HG03095 (cell line): Measurements from ENCODE around the gene PAPOLG.
"Not testable (repeated sequence)": the region's sequence is repeated elsewhere in the genome, so short reads cannot be mapped to it uniquely, and the experiment has no call there.

Source experiments
- ATAC-seq: cut with Tn5 transposase; IDR thresholded peaks from one replicate; pipeline ENCODE4 v1.9.1; 2021; ENCODE audit warnings: moderate library complexity; ENCODE audit not compliant: unreplicated experiment

Gene PAPOLG

GRCh38 chr2:60821587-60822302 is 65.7 kb downstream of the PAPOLG start:
- no peak for ATAC-seq

DNA sequence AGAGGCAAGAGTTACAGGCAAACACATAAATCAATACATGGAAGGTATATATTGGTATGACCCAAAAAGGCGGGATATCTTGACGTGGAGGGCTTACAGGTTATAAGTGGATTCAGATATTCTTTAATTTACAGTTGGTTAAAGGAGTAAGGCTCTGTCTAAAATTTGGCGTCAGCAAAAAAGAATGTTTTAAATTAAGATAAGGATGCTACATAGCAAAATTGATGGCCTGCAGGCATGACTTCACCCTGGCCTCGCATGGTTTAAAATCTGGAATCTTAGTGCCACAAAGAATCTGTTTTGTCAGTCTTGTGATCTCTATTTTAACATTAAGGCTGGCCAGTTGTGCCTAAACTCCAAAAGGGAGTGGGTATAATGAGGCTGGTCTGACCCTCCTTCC is 66.9 kb downstream of the PAPOLG start:
- no peak for ATAC-seq

GRCh38 chr2:60823694-60824305 is 67.7 kb downstream of the PAPOLG start:
- no peak for ATAC-seq

- no peak for ATAC-seq
These were observed 69.6 kb downstream of the PAPOLG start for GRCh38 chr2:60825666-60826065.

- no peak for ATAC-seq
These were observed 70.0 kb downstream of the PAPOLG start for GRCh38 chr2:60826111-60826510.

GRCh38 chr2:60826860-60827259 is 70.8 kb downstream of the PAPOLG start:
- not testable (repeated sequence) for ATAC-seq

DNA sequence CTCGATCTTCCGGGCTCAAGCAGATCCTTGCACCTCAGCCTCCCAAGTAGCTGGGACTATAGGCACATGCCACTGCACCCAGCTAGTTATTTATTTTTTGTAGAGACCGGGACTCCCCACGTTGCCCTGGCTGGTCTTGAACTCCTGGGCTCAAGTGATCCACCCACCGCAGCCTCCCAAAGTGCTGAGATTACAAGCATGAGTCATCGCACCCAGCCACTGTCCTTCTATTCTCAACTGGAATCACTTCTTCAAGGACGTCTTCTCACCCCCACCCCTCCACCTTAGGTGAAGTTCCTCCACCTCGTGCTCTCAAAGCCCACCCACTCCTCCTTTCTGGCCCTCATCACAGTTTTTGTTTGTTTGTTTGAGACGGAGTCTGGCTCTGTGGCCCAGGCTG is 71.3 kb downstream of the PAPOLG start:
- no peak for ATAC-seq

GRCh38 chr2:60830991-60831390 is 74.9 kb downstream of the PAPOLG start:
- ATAC-seq: no peak

DNA sequence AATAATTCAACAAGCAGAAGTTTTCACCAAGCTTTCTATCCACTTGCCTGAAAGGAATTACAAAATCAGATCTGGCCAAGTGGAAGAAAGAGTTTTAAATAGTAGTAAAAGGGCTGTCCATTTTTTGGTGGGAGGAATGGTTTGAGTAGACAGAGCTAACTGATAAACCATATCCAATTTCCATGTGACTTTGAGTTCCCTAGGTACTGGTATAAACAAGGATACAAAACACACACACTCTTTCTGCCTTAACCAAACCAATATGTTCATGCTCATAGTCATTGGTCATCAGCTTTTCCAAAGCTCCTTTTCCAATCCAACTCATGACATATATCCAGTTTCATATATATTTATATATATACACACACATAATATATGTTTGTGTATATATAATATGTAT is 75.9 kb downstream of the PAPOLG start:
- no peak for ATAC-seq

DNA sequence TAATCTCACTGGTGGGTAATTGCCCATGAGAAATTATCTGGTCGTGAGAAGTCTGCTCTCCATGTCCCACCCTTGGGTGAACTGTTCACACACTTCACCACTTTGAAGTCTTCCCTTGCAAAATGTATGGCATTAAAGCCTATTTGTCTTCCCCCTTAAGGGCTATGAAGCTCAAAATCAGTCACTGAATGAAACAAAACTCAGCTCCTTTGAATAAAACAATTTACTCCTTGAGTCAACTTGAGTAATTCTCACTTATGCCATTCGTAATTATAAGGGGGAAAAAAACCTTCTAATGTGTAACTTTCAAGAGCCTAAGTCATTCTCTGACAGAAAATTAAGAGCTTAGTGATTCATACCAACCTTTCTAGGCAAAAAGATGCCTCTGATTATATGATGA is 76.6 kb downstream of the PAPOLG start:
- ATAC-seq: no peak

GRCh38 chr2:60834270-60834717 is 78.2 kb downstream of the PAPOLG start:
- ATAC-seq: peak; percentile 27

DNA sequence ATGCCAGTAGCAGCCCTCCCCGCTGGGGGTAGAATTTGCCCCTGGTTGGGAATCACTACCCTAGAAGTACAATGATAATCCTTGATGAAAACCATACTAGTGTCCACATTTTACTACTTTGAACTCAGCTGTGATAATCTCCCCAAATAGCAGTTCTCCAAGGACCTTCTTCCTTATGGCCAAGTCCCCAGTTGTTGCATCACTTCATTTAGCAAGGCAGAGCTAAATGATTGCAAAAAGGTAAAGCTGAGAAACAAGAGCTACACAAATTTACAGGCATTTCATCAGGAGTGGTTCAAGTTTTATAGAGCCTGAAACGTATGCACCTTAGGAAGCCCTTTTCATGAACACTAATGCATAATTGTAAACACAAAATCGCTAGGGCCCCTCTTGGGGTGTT is 80.4 kb downstream of the PAPOLG start:
- no peak for ATAC-seq

DNA sequence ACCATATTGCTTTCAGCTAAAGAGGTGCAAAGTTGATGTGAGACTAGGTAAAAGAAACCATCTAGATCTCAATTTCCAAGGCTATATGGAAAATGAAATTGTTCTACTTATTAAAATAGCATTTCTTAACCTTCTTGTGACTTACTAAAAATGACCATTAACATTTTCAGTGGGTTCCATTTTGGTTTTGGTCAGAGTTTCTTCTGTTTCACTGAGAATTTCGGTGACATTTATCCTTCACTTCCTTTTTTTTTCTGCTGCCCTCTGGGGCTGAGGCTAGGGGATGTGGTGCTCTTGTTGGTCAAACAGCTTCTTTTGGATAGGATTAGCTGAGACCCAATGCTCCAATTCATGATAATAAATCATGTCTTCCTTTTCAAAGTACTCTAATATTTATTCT is 81.1 kb downstream of the PAPOLG start:
- peak; percentile 23 for ATAC-seq

- ATAC-seq: no peak
These were observed 82.4 kb downstream of the PAPOLG start for GRCh38 chr2:60838481-60838880.

- peak; percentile 42 for ATAC-seq
These were observed 83.2 kb downstream of the PAPOLG start for GRCh38 chr2:60839126-60839813.

- ATAC-seq: peak; percentile 54
These were observed 84.8 kb downstream of the PAPOLG start for GRCh38 chr2:60840880-60841279.

DNA sequence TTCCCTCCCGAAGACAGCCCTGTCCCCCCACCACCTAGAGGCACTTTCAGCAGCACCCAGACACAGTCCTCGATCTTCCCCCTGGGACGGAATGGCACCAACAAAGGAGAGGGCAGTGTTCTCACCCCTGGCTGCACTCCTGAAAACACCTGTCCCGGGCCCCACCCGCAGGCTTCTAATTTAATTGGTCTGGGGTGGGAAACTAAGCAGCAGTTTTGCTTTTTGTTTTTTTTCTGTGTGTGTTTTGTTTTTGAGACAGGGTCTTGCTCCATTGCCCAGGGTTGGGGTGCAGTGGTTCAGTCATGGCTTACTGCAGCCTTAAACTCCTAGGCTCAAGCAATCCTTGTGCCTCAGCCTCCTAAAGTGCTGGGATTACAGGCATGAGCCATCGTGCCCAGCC is 86.9 kb downstream of the PAPOLG start:
- no peak for ATAC-seq

DNA sequence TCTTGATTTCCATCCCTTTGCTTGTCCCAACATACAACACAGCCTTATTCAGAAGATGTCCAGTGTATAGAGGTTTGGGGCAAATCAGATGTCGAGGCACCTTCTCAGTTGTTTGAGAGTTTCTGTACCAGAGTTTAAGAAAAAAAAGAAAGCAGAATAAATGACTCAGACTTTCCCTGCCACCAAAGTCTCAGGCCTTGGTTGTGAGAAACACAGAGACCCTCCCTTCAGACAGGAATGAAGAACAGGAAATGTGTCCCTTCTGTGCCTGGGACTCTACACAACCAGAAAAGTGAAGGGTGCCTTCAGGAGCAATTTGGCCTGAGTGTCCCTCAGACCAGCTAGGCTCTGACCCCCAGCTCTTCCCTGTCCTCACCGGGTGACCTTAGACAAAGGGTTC is 88.0 kb downstream of the PAPOLG start:
- ATAC-seq: no peak

DNA sequence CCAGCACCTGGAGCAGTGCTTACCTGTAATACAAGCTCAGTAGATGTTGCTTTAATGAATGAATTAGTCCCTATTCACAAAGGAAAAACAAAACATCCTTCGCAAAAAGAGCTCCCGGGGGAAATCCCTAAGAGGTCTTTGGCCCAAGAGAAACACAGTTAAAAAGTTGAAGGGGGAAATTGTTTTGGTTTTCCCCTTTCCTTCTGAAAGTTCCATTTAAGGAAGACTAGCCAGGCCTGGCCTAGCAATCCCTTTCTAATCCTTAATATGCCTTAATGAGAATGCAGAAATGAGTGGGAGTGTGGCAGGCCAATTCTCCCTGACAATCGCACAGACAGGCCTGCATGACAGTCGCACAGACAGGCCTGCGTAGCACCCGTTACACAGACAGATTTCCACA is 91.8 kb downstream of the PAPOLG start:
- no peak for ATAC-seq
